Suprapubic skin (tissue), 3 donors: ENCODE measurements around the gene ADD2.

Experiments used
- CTCF ChIP-seq, 2 donors: fragments of 200-600 bp in 1 of 2; fragments of 450-650 bp in 1 of 2; sonication (generic) in 1 of 2; IDR thresholded peaks; one replicate each; pipeline ENCODE4 v1.5.1; 2016 to 2019; ENCODE audit warnings: antibody characterized with exemption in 2 of 2, mild to moderate bottlenecking in 1 of 2, moderate library complexity in 1 of 2
- POLR2A ChIP-seq, 2 donors: fragments of 450-650 bp; IDR thresholded peaks; one replicate each; pipeline ENCODE4 v1.6.1; 2017; ENCODE audit warnings: antibody characterized with exemption in 2 of 2, mild to moderate bottlenecking in 2 of 2, moderate library complexity in 2 of 2

DNA sequence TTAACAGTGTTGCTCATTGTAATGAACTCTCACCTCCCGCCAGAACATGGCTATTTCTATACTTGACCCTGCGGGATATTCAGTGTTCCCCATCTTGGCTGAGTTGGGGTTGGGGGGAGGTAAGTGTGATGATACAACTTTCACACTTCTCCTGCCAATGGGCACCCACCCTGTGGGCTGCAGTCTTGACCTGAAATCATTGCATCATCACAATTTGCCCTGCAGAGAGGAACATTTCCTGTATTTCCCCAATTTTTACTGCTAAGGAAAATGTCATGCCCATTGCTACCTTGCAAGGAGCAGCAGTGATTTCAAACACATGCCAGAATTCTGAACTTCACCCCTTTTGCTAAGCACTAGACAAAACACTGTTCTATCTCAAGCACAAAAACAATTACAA lies 92.1 kb downstream of the ADD2 start:
- TF ChIP-seq CTCF (IDR thresholded peaks at IDR 0.05) (no peak), POLR2A (IDR thresholded peaks at IDR 0.05) (no peak)
